Mesothelial cell of epicardium (in vitro differentiated cells): Measurements from ENCODE around the gene SERPINB3. TPM values are rescaled to one million over a fixed set of nuclear protein-coding genes. Genes with fewer than 3 reads are reported as not detected.

Experiments
- DNase-seq, 2 experiments: peaks; one replicate each; pipeline ENCODE4 v3.0.0; 2021; ENCODE audit warnings: low spot score in 2 of 2; ENCODE audit not compliant: unreplicated experiment in 2 of 2
- H3K27ac Mint-ChIP-seq: 2 replicates; pipeline ENCODE4 v1.8.0; 2021; ENCODE audit warnings: mixed read lengths
- H3K27me3 Mint-ChIP-seq: 2 replicates; pipeline ENCODE4 v1.8.0; 2021; ENCODE audit warnings: low read depth, mixed read lengths
- H3K36me3 Mint-ChIP-seq: 2 replicates; pipeline ENCODE4 v1.8.0; 2021; ENCODE audit warnings: mixed read lengths
- H3K4me1 Mint-ChIP-seq: 2 replicates; pipeline ENCODE4 v1.8.0; 2021; ENCODE audit warnings: mixed read lengths
- H3K4me3 Mint-ChIP-seq: 2 replicates; pipeline ENCODE4 v1.8.0; 2021; ENCODE audit warnings: mild to moderate bottlenecking, moderate library complexity, mixed read lengths
- H3K9me3 Mint-ChIP-seq: 2 replicates; pipeline ENCODE4 v1.8.0; 2021; ENCODE audit warnings: mixed read lengths
- total RNA-seq: library from RNA; stranded (reverse); gene quantifications from 3 replicates; pipeline ENCODE4 v1.2.1, GENCODE V29; 2021
- TF ChIP-seq, protein P1 (sequence below): fragments of 200-600 bp; sonication (generic); IDR thresholded peaks from one replicate; pipeline ENCODE4 v1.5.0; 2021; ENCODE audit warnings: antibody characterized with exemption; ENCODE audit not compliant: unreplicated experiment

The SERPINB3 gene
- total RNA-seq, 1 donor from 2014 or later: not detected

DNA sequence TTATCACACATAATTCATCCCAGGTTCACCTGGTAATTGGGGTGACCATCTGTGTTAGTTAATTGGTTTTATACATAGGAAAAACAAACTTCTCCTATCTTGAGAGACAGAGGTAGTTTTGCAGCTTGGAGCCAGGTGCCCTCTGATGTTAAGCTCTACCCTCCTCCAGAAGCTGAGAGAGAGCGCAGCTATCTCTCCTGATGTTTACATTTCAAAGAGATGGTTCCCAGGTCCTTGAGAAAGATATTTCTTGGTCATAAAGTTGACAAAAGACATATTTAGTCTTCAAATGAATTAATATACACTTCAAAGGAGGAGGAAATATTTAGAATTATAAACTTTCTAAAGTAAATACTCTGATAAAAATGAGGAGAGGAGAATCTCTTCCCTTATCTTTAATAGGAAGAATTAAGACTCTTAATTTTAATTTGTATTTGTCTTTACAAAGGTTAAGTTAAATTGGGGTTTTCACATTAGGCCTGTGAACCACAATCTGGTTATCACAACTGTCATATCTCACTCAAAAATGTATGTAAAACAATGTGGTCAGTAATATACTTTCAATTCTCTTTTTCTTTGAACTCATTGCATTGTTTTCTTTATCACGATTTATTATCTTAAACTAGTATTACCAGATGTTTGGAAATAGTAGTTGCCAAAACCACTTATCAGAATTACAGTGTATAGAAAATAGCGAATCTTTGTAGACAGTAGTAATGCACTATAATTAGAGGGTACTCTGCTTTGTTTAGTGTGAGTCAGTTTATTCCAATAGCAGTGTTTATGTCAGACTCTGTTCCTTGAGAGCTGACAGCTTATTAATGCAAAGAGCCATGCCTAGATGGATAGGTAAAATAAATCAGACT lies 44.4 kb downstream of the SERPINB3 start:
- H3K4me1 Mint-ChIP-seq: peaks cover 13% of the 10 kb centered on the region
- no peak overlapping the region for H3K4me3 Mint-ChIP-seq

GRCh38 chr18:63613420-63613819 lies 48.3 kb downstream of the SERPINB3 start:
- TF ChIP-seq, protein P1, sequence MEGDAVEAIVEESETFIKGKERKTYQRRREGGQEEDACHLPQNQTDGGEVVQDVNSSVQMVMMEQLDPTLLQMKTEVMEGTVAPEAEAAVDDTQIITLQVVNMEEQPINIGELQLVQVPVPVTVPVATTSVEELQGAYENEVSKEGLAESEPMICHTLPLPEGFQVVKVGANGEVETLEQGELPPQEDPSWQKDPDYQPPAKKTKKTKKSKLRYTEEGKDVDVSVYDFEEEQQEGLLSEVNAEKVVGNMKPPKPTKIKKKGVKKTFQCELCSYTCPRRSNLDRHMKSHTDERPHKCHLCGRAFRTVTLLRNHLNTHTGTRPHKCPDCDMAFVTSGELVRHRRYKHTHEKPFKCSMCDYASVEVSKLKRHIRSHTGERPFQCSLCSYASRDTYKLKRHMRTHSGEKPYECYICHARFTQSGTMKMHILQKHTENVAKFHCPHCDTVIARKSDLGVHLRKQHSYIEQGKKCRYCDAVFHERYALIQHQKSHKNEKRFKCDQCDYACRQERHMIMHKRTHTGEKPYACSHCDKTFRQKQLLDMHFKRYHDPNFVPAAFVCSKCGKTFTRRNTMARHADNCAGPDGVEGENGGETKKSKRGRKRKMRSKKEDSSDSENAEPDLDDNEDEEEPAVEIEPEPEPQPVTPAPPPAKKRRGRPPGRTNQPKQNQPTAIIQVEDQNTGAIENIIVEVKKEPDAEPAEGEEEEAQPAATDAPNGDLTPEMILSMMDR: no peak
- Mint-ChIP-seq H3K27ac (no peak overlapping the region), H3K4me1 (peaks cover 13% of the 10 kb centered on the region), H3K4me3 (no peak overlapping the region), H3K36me3 (no peaks in the 10 kb centered on the region), H3K9me3 (no peaks in the 10 kb centered on the region), H3K27me3 (no peaks in the 10 kb centered on the region)
- no peak for DNase-seq

More for the DNA sequence above, 44.4 kb downstream of the SERPINB3 start:
- Mint-ChIP-seq H3K36me3 (peaks cover 2% of the 10 kb centered on the region), H3K9me3 (peaks cover 11% of the 10 kb centered on the region), H3K27ac (peak overlapping the region; percentile 77), H3K27me3 (no peaks in the 10 kb centered on the region)
- DNase-seq: no peak
- TF ChIP-seq, protein P1: no peak

GRCh38 chr18:63606526-63606925 lies 55.2 kb downstream of the SERPINB3 start:
- no peak overlapping the region for H3K4me3 Mint-ChIP-seq
- DNase-seq: no peak
- TF ChIP-seq, protein P1: no peak

More at GRCh38 chr18:63606526-63606925, 55.2 kb downstream of the SERPINB3 start:
- H3K27ac Mint-ChIP-seq: no peak overlapping the region
- no peaks in the 10 kb centered on the region for H3K27me3 Mint-ChIP-seq
- peaks cover 3% of the 10 kb centered on the region for H3K9me3 Mint-ChIP-seq
- no peaks in the 10 kb centered on the region for H3K4me1 Mint-ChIP-seq
- H3K36me3 Mint-ChIP-seq: no peaks in the 10 kb centered on the region

Other genes with a start within 250 kb of the SERPINB3 start
- gene VPS4B, start 239.4 kb downstream of the SERPINB3 start, total RNA-seq: 41.4 to 43.8 TPM (median 43.3 TPM) in 3 replicates
- 0.13 to 0.22 TPM (median 0.18 TPM) in 3 replicates for gene SERPINB5, start 184.9 kb downstream of the SERPINB3 start, total RNA-seq
- not detected in 3 replicates for gene SERPINB12, start 119.5 kb downstream of the SERPINB3 start, total RNA-seq
- gene SERPINB13, start 74.5 kb downstream of the SERPINB3 start, total RNA-seq: 0.27 to 0.77 TPM (median 0.38 TPM) in 3 replicates
- not detected in 3 replicates for gene SERPINB4, start 17.6 kb downstream of the SERPINB3 start, total RNA-seq
- not detected in 3 replicates for gene SERPINB11, start 41.1 kb upstream of the SERPINB3 start, total RNA-seq
- 0.40 to 0.68 TPM (median 0.51 TPM) in 3 replicates for gene SERPINB7, start 113.5 kb upstream of the SERPINB3 start, total RNA-seq
- gene SERPINB2, start 225.8 kb upstream of the SERPINB3 start, total RNA-seq: 1.00 to 1.4 TPM (median 1.2 TPM) in 3 replicates
- not detected in 3 replicates for gene SERPINB10, start 246.1 kb upstream of the SERPINB3 start, total RNA-seq